Mesothelial cell of epicardium (in vitro differentiated cells): ENCODE data around the gene SERTAD3. TPM values are rescaled to one million over a fixed set of nuclear protein-coding genes. Genes with fewer than 3 reads are reported as not detected.
"Not testable (repeated sequence)": the region's sequence is repeated elsewhere in the genome, so short reads cannot be mapped to it uniquely, and the experiment has no call there.

ENCODE experiments used
- DNase-seq, 2 experiments: peaks; one replicate each; pipeline ENCODE4 v3.0.0; 2021; ENCODE audit warnings: low spot score in 2 of 2; ENCODE audit not compliant: unreplicated experiment in 2 of 2
- H3K27ac Mint-ChIP-seq: 2 replicates; pipeline ENCODE4 v1.8.0; 2021; ENCODE audit warnings: mixed read lengths
- H3K27me3 Mint-ChIP-seq: 2 replicates; pipeline ENCODE4 v1.8.0; 2021; ENCODE audit warnings: low read depth, mixed read lengths
- H3K36me3 Mint-ChIP-seq: 2 replicates; pipeline ENCODE4 v1.8.0; 2021; ENCODE audit warnings: mixed read lengths
- H3K4me1 Mint-ChIP-seq: 2 replicates; pipeline ENCODE4 v1.8.0; 2021; ENCODE audit warnings: mixed read lengths
- H3K4me3 Mint-ChIP-seq: 2 replicates; pipeline ENCODE4 v1.8.0; 2021; ENCODE audit warnings: mild to moderate bottlenecking, moderate library complexity, mixed read lengths
- H3K9me3 Mint-ChIP-seq: 2 replicates; pipeline ENCODE4 v1.8.0; 2021; ENCODE audit warnings: mixed read lengths
- total RNA-seq: library from RNA; stranded (reverse); gene quantifications from 3 replicates; pipeline ENCODE4 v1.2.1, GENCODE V29; 2021
- TF ChIP-seq, protein P1 (sequence below): fragments of 200-600 bp; sonication (generic); IDR thresholded peaks from one replicate; pipeline ENCODE4 v1.5.0; 2021; ENCODE audit warnings: antibody characterized with exemption; ENCODE audit not compliant: unreplicated experiment

The SERTAD3 gene
- total RNA-seq, 1 donor from 2014 or later: 70.0 TPM

DNA sequence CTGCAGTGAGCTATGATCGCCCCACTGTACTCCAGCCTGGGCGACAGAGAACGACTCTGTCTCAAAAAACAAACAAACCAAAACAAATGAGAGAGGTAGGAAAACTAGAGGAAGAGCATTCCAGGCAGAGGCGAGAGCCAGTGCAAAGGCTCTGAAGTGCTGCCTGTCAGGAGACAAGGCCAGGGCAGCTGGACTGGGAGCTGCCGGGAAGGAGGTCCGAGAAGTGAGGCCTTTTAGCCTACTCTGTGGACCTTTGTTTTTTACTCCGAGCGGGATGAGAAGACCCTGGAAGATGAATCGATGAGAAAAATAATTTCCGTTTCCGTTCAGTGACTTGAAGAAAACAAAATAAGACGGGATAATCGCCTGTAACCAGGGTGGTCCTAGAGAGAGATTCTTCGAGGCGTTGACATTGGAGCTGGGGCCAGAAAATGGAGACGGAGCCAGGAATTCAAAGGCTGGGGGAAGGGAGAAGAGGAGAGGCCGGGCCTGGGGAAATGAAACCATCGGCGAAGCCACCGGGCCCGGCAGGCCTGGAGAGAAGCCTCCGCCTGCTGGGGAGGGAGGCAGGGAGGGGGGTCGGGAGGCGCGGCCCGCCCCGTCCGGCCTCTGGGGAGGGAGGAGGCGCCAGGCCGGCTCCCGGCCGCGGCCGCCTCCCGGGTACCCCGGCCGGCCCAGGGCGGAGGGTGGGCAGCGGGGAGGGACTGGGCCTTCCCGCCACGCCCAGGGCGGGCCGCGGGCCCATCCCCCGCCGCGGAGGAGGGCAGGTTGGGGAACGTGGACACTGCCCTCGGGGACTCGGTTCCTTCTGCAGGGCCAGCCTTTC is 10.5 kb downstream of the SERTAD3 start:
- Mint-ChIP-seq H3K27ac (peak overlapping the region; percentile 97), H3K4me1 (peaks cover 18% of the 10 kb centered on the region), H3K36me3 (peaks cover 5% of the 10 kb centered on the region), H3K4me3 (peak overlapping the region; percentile 80), H3K9me3 (no peaks in the 10 kb centered on the region), H3K27me3 (no peaks in the 10 kb centered on the region)
- peak; percentile 64 to 78 for DNase-seq
- TF ChIP-seq, protein P1, sequence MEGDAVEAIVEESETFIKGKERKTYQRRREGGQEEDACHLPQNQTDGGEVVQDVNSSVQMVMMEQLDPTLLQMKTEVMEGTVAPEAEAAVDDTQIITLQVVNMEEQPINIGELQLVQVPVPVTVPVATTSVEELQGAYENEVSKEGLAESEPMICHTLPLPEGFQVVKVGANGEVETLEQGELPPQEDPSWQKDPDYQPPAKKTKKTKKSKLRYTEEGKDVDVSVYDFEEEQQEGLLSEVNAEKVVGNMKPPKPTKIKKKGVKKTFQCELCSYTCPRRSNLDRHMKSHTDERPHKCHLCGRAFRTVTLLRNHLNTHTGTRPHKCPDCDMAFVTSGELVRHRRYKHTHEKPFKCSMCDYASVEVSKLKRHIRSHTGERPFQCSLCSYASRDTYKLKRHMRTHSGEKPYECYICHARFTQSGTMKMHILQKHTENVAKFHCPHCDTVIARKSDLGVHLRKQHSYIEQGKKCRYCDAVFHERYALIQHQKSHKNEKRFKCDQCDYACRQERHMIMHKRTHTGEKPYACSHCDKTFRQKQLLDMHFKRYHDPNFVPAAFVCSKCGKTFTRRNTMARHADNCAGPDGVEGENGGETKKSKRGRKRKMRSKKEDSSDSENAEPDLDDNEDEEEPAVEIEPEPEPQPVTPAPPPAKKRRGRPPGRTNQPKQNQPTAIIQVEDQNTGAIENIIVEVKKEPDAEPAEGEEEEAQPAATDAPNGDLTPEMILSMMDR: no peak

DNA sequence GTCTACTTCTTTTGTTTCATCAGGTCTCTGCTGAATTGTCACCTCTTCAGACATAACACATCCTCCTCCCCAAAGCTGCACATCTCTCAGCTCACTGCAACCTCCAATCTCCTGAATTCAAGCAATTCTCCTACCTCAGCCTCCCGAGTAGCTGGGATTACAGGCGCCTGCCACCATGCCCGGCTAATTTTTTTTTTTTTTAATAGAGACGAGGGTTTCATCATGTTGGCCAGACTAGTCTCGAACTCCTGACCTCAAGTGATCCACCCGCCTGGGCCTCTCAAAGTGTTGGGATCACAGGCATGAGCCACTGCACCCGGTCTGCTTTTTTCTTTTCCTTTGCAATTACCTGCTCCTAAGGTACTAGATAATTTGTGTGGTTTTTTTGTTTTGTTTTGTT is 11.4 kb downstream of the SERTAD3 start:
- H3K4me1 Mint-ChIP-seq: peaks cover 18% of the 10 kb centered on the region
- H3K9me3 Mint-ChIP-seq, H3K36me3 Mint-ChIP-seq, H3K27me3 Mint-ChIP-seq, DNase-seq: not testable (repeated sequence)
- H3K4me3 Mint-ChIP-seq: peak overlapping the region; percentile 80
- peak overlapping the region; percentile 97 for H3K27ac Mint-ChIP-seq

DNA sequence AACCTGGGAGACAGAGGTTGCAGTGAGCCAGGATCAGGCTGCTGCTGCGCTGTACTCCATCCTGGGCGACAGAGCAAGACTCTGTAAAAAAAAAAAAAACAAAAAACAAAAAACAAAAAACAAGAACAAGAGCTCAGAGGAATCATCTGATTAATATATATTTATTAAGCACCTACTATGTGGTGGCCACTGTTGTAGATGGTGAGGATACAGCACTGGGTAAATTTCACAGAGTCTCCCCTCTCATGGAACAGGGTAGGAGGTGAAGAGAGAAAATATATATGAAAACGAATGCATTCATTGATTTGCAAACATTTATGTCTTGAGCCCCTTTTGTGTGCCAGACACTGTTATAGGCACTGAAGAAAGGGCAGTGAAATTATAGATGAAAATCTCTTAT is 12.4 kb downstream of the SERTAD3 start:
- Mint-ChIP-seq H3K9me3 (no peaks in the 10 kb centered on the region), H3K4me1 (peaks cover 18% of the 10 kb centered on the region), H3K27ac (peak overlapping the region; percentile 85), H3K36me3 (peaks cover 2% of the 10 kb centered on the region), H3K4me3 (peak overlapping the region; percentile 33), H3K27me3 (no peaks in the 10 kb centered on the region)
- DNase-seq: no peak
- TF ChIP-seq, protein P1: no peak

DNA sequence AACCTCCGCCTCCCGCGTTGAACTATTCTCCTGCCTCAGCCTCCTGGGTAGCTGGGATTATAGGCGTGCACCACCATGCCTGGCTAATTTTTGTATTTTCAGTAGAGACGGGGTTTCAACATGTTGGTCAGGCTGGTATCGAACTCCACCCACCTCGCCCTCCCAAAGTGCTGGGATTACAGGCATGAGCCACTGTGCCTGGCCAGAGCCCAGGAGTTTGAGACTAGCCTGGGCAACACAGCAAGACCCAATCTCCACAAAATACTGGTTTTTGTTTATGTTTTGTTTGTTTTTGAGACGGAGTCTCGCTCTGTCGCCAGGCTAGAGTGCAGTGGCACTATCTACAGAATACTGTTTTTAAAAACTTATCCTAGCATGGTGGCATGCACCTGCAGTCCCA is 13.9 kb downstream of the SERTAD3 start:
- H3K27ac Mint-ChIP-seq, H3K36me3 Mint-ChIP-seq, H3K4me3 Mint-ChIP-seq, DNase-seq, H3K9me3 Mint-ChIP-seq, H3K27me3 Mint-ChIP-seq: not testable (repeated sequence)
- peaks cover 20% of the 10 kb centered on the region for H3K4me1 Mint-ChIP-seq

DNA sequence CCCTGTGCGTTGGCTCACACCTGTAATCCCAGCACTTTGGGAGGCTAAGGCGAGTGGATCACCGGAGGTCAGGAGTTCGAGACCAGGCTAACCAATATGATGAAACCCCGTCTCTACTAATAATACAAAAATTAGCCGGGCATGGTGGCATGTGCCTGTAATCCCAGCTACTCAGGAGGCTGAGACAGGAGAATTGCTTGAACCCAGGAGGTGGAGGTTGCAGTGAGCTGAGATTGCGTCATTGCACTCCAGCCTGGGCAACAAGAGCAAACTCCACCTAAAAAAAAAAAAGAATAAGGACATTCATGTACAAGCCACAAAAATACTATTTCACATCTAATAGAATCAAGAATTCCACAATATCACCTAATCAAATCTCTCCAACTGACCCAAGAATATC is 15.9 kb downstream of the SERTAD3 start:
- H3K27me3 Mint-ChIP-seq, H3K36me3 Mint-ChIP-seq, DNase-seq, H3K4me3 Mint-ChIP-seq, H3K27ac Mint-ChIP-seq, H3K9me3 Mint-ChIP-seq: not testable (repeated sequence)
- H3K4me1 Mint-ChIP-seq: peaks cover 22% of the 10 kb centered on the region

DNA sequence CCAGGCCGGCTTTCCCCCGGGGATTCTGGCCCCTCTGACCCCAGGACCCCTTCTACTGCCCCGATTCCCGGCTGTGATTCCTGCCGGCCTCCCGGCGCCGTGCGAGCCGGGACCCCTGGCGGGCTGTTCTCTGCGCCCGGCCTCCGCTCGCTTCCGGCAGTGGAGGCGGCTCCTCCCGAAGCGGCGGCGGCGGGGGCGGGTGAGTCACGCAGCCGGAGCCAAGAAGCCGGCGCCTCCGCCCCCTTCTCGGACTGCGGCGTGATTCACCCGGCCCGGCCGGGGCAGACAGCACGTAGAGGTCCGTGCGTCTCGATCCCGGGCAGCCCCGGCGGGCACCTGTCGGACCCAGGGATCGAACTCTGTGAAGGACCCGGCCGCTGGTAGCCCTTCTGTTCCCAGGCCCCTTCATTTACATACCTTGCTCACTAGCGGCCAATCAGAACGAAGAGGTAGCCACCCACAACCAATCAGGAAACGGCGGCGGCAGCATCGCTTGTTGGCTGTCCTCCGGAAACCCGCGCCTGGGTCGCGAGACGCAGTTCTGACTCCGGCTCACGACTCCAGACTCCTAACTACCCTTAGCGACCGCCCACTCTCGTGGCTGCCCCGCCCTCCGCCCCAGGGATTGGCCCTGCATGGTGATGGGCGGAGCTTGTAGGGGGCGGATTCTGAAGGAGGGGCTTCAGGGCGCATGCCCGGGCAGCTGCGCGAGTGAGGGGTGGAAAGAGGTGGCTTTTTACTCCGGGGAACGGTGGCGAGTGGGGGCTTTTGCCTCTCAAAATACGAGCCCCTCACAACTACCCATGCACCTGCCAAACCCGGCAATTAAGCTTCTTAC is 18.5 kb downstream of the SERTAD3 start, which contains the start of gene SERTAD1:
TSS of gene SERTAD1 (minus strand) at position 543 of the 838 bp plus-strand sequence. CDS start 2,446 bp downstream, outside the sequence.
- peak; percentile 99 to 100 for DNase-seq
- TF ChIP-seq, protein P1: peak; percentile 91
- H3K27ac Mint-ChIP-seq: peak within 1 kb of the TSS; percentile 97
- no peaks in the 10 kb centered on the region for H3K36me3 Mint-ChIP-seq
- H3K4me1 Mint-ChIP-seq: peaks cover 20% of the 10 kb centered on the region
- H3K4me3 Mint-ChIP-seq: peak within 1 kb of the TSS; percentile 90
- no peaks in the 10 kb centered on the region for H3K9me3 Mint-ChIP-seq
- no peaks in the 10 kb centered on the region for H3K27me3 Mint-ChIP-seq
